ENCODE results near the gene ATMIN. TPM values are rescaled to one million over a fixed set of nuclear protein-coding genes. Genes with fewer than 3 reads are reported as not detected.

Gene ATMIN
- total and polyA plus RNA-seq, 9 donors, result 15.6 to 39.5 (median 33.8) TPM

- intact Hi-C loops (cut with DNase I), result no loop called here
- Histone ChIP-seq H3K36me3 (no peaks in the 10 kb centered on the region), H3K9me3 (no peaks in the 10 kb centered on the region), H3K27me3 (no peaks in the 10 kb centered on the region), H3K4me3 (no peak overlapping the region), H3K27ac (no peak overlapping the region), H3K4me1 (ENCODE audit: insufficient read depth) (no peaks in the 10 kb centered on the region)
- DNase-seq, result no peak
- no peak for TF ChIP-seq POLR2A (IDR thresholded peaks at IDR 0.05)
- TF ChIP-seq CTCF (IDR thresholded peaks at IDR 0.05), result no peak
- no peak for TF ChIP-seq EP300 (IDR thresholded peaks at IDR 0.05)
- WGBS, 3 donors, result 97 to 99% (median 98%) methylated on average over 2 of the region's 2 CpGs
These were observed 17.1 kb upstream of the ATMIN start for GRCh38 chr16:81018496-81018895.

GRCh38 chr16:81026429-81026828, 9.2 kb upstream of the ATMIN start:
- Histone ChIP-seq H3K27ac (no peak overlapping the region), H3K36me3 (no peaks in the 10 kb centered on the region), H3K27me3 (no peaks in the 10 kb centered on the region), H3K4me3 (no peak overlapping the region), H3K9me3 (no peaks in the 10 kb centered on the region), H3K4me1 (ENCODE audit: insufficient read depth) (no peaks in the 10 kb centered on the region)
- TF ChIP-seq POLR2A (IDR thresholded peaks at IDR 0.05), result no peak
- no peak for TF ChIP-seq EP300 (IDR thresholded peaks at IDR 0.05)
- TF ChIP-seq CTCF (IDR thresholded peaks at IDR 0.05), result no peak
- DNase-seq, result no peak
- 85 to 90% (median 90%) methylated on average over 4 of the region's 4 CpGs for WGBS, 3 donors
- intact Hi-C loops (cut with DNase I), result no loop called here

GRCh38 chr16:81029930-81030604, 5.6 kb upstream of the ATMIN start:
- TF ChIP-seq CTCF (IDR thresholded peaks at IDR 0.05) (no peak), EP300 (IDR thresholded peaks at IDR 0.05) (no peak), POLR2A (IDR thresholded peaks at IDR 0.05) (no peak)
- DNase-seq, result no peak
- intact Hi-C loops (cut with DNase I), result loop anchor here in 1 of 4 donors (10.0 kb wide), 1 partner anchor 715 kb away; no protein-coding TSS in a partner anchor
- no peaks in the 10 kb centered on the region for H3K27me3 ChIP-seq
- WGBS, 3 donors, result 94 to 95% (median 94%) methylated on average over 11 of the region's 11 CpGs
- no peak overlapping the region for H3K4me3 ChIP-seq
- no peaks in the 10 kb centered on the region for H3K4me1 ChIP-seq (ENCODE audit: insufficient read depth)
- H3K36me3 ChIP-seq, result no peaks in the 10 kb centered on the region
- H3K27ac ChIP-seq, result no peak overlapping the region
- H3K9me3 ChIP-seq, result no peaks in the 10 kb centered on the region

- no peaks in the 10 kb centered on the region for H3K27me3 ChIP-seq
- H3K27ac ChIP-seq, result no peak overlapping the region
- TF ChIP-seq EP300 (IDR thresholded peaks at IDR 0.05) (no peak), POLR2A (IDR thresholded peaks at IDR 0.05) (no peak)
- no peaks in the 10 kb centered on the region for H3K36me3 ChIP-seq
- DNase-seq, result peak in 3 of 5 donors; percentile 25 to 44 (median 42)
- no peaks in the 10 kb centered on the region for H3K9me3 ChIP-seq
- peak overlapping the region; percentile 76 for H3K4me3 ChIP-seq
- 0 to 1% (median 0%) methylated on average over 45 to 80 of the region's 80 CpGs for WGBS, 3 donors
- peaks cover 7% of the 10 kb centered on the region for H3K4me1 ChIP-seq (ENCODE audit: insufficient read depth)
- intact Hi-C loops (cut with DNase I), result loop anchor here in 1 of 4 donors (10.0 kb wide), 1 partner anchor 709 kb away; no protein-coding TSS in a partner anchor
These were observed 521 bp downstream of the ATMIN start for GRCh38 chr16:81035975-81036750.
